Loucy (cell line): ENCODE measurements around the gene RHBDF1.

Experiments
- H2AFZ ChIP-seq: fragments of 200-600 bp; sonication (generic); 2 replicates; pipeline ENCODE4 v1.6.0; 2016; ENCODE audit warnings: antibody characterized with exemption, mild to moderate bottlenecking, low read length, moderate library complexity
- H3F3A ChIP-seq: fragments of 200-600 bp; 2 replicates; pipeline ENCODE4 v1.6.0; 2016; ENCODE audit warnings: antibody characterized with exemption, low read depth, mild to moderate bottlenecking
- H3K27me3 ChIP-seq: fragments of 200-600 bp; sonication (generic); 2 replicates; pipeline ENCODE4 v1.6.1; 2014; ENCODE audit warnings: low read length, mild to moderate bottlenecking; ENCODE audit not compliant: insufficient read depth, poor library complexity, severe bottlenecking
- H3K36me3 ChIP-seq: fragments of 200-600 bp; sonication (generic); 2 replicates; pipeline ENCODE4 v1.6.1; 2016; ENCODE audit warnings: low read length; ENCODE audit not compliant: insufficient read depth
- H3K4me1 ChIP-seq: fragments of 200-600 bp; sonication (generic); 2 replicates; pipeline ENCODE4 v1.5.1; 2014; ENCODE audit warnings: low read length, mild to moderate bottlenecking; ENCODE audit not compliant: insufficient read depth, poor library complexity, severe bottlenecking
- H3K4me2 ChIP-seq: fragments of 200-600 bp; sonication (generic); 2 replicates; pipeline ENCODE4 v1.6.0; 2014; ENCODE audit warnings: antibody characterized with exemption, low read length, low read depth, mild to moderate bottlenecking; ENCODE audit not compliant: poor library complexity, severe bottlenecking
- H3K4me3 ChIP-seq: fragments of 200-600 bp; sonication (generic); 2 replicates; pipeline ENCODE4 v1.5.1; 2014; ENCODE audit warnings: low read length, mild to moderate bottlenecking, mixed read lengths; ENCODE audit not compliant: poor library complexity, severe bottlenecking
- H3K79me2 ChIP-seq: fragments of 200-600 bp; sonication (generic); 2 replicates; pipeline ENCODE4 v1.6.1; 2014; ENCODE audit warnings: low read length; ENCODE audit not compliant: insufficient read depth
- H3K9ac ChIP-seq: fragments of 200-600 bp; sonication (generic); 2 replicates; pipeline ENCODE4 v1.6.0; 2014; ENCODE audit warnings: mild to moderate bottlenecking, low read depth, low read length, moderate library complexity; ENCODE audit not compliant: poor library complexity, severe bottlenecking
- H3K9me2 ChIP-seq: fragments of 200-600 bp; sonication (generic); replicated peaks from 2 replicates; pipeline ENCODE4 v1.6.1; 2016; ENCODE audit warnings: low read depth, low read length, mixed read lengths
- H3K9me3 ChIP-seq: fragments of 200-600 bp; sonication (generic); 2 replicates; pipeline ENCODE4 v1.6.1; 2014; ENCODE audit warnings: mild to moderate bottlenecking, antibody characterized with exemption, low read length, low read depth; ENCODE audit not compliant: insufficient read depth
- H4K20me1 ChIP-seq: fragments of 200-600 bp; sonication (generic); 2 replicates; pipeline ENCODE4 v1.6.0; 2014; ENCODE audit warnings: antibody characterized with exemption, low read length, mild to moderate bottlenecking; ENCODE audit not compliant: insufficient read depth, poor library complexity, severe bottlenecking
- CTCF ChIP-seq: fragments of 200-600 bp; sonication (generic); conservative IDR thresholded peaks from 2 replicates; pipeline ENCODE4 v1.5.1; 2014; ENCODE audit warnings: mild to moderate bottlenecking, antibody characterized with exemption, low read length
- EZH2phosphoT487 ChIP-seq: fragments of 200-600 bp; IDR thresholded peaks from 2 replicates; pipeline ENCODE4 v1.6.1; 2018; ENCODE audit warnings: antibody characterized with exemption, mild to moderate bottlenecking, moderate library complexity, borderline replicate concordance

The RHBDF1 gene

GRCh38 chr16:9903-10665, 62.3 kb downstream of the RHBDF1 start:
- TF ChIP-seq EZH2phosphoT487 (no peak), CTCF (no peak)
- H3K4me1 ChIP-seq = no peaks in the 10 kb centered on the region
- no peak overlapping the region for H3K9ac ChIP-seq
- H3K36me3 ChIP-seq = no peaks in the 10 kb centered on the region
- H3K9me3 ChIP-seq = no peaks in the 10 kb centered on the region
- H4K20me1 ChIP-seq = no peaks in the 10 kb centered on the region
- no peaks in the 10 kb centered on the region for H3F3A ChIP-seq
- H3K79me2 ChIP-seq = no peaks in the 10 kb centered on the region
- no peak overlapping the region for H3K4me2 ChIP-seq
- no peaks in the 10 kb centered on the region for H3K9me2 ChIP-seq
- no peaks in the 10 kb centered on the region for H3K27me3 ChIP-seq
- H2AFZ ChIP-seq = no peak overlapping the region
- H3K4me3 ChIP-seq = no peak overlapping the region
